H1 (cell line): ENCODE measurements around the gene CAPN14. TPM values are rescaled to one million over a fixed set of nuclear protein-coding genes. Genes with fewer than 3 reads are reported as not detected.

ENCODE experiments used
- NRF1 ChIP-seq: IDR thresholded peaks from 2 replicates; pipeline ENCODE4 v1.6.1; 2011; ENCODE audit warnings: mild to moderate bottlenecking, low read depth, low read length, improper control_type of control experiment
- SIRT6 ChIP-seq: IDR thresholded peaks from one replicate; pipeline ENCODE4 v1.7.1; 2012; ENCODE audit warnings: low read length, inconsistent platforms
- polyA plus RNA-seq, 7 experiments: library from polyadenylated mRNA; depleted of rRNA in 3 of 7; stranded (reverse) in 5 of 7; unstranded in 2 of 7; fragments of >200 nt in 5 of 7; fragments of 200-250 nt in 2 of 7; gene quantifications; 1 replicate in 5 of 7; 2 replicates in 1 of 7; 4 replicates in 1 of 7; pipeline versions ENCODE4 v1.2.1 to v1.2.3, GENCODE V29; 2011 to 2013; ENCODE audit warnings: missing spikeins in 2 of 7, mixed read lengths in 2 of 7
- total RNA-seq: library from RNA; stranded (reverse); fragmentation: NEBNext Ultra II Directional; extraction: Animal tissue kit (Norgen Biotek cat#: 25700); gene quantifications from 2 replicates; pipeline ENCODE4 v1.2.1, GENCODE V29; 2021
- TF ChIP-seq, protein P1 (sequence below): fragments of 300-600 bp; sonication (generic); IDR thresholded peaks from 2 replicates; pipeline ENCODE4 v1.7.1; 2012; ENCODE audit warnings: low read length, moderate library complexity, mild to moderate bottlenecking, inconsistent platforms; ENCODE audit not compliant: insufficient replicate concordance
- TF ChIP-seq, protein P2 (sequence below): IDR thresholded peaks from 2 replicates; pipeline ENCODE4 v1.6.1; 2011; ENCODE audit warnings: low read length, improper control_type of control experiment
- TF ChIP-seq, protein P3 (sequence below): IDR thresholded peaks from 2 replicates; pipeline ENCODE4 v1.6.1; 2012; ENCODE audit warnings: low read length, inconsistent platforms
- TF ChIP-seq, protein P4 (sequence below): IDR thresholded peaks from 2 replicates; pipeline ENCODE4 v1.6.1; 2011; ENCODE audit warnings: low read depth, mild to moderate bottlenecking, low read length; ENCODE audit not compliant: insufficient read depth

CAPN14 gene
- total and polyA plus RNA-seq, 2 of the 8 experiments (the other 6 are each of a cell fraction or from before 2014, with no cell fraction given) = 0.07 TPM; not detected in 1

DNA sequence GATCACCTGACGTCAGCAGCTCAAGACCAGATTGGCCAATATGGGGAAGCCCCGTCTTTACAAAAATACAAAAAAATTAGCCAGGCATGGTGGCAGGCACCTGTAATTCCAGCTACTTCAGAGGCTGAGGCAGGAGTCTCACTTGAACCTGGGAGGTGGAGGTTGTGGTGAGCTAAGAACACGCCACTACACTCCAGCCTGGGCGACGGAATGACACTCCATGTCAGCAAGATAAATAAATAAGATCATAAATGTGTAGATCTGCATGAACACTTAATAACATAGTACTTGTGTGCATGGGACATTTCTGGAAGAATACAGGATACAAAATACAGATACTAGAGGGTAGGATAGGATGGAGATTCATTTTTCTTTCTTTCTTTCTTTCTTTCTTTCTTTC, 25.7 kb upstream of the CAPN14 start (continued):
- TF ChIP-seq, protein P1, sequence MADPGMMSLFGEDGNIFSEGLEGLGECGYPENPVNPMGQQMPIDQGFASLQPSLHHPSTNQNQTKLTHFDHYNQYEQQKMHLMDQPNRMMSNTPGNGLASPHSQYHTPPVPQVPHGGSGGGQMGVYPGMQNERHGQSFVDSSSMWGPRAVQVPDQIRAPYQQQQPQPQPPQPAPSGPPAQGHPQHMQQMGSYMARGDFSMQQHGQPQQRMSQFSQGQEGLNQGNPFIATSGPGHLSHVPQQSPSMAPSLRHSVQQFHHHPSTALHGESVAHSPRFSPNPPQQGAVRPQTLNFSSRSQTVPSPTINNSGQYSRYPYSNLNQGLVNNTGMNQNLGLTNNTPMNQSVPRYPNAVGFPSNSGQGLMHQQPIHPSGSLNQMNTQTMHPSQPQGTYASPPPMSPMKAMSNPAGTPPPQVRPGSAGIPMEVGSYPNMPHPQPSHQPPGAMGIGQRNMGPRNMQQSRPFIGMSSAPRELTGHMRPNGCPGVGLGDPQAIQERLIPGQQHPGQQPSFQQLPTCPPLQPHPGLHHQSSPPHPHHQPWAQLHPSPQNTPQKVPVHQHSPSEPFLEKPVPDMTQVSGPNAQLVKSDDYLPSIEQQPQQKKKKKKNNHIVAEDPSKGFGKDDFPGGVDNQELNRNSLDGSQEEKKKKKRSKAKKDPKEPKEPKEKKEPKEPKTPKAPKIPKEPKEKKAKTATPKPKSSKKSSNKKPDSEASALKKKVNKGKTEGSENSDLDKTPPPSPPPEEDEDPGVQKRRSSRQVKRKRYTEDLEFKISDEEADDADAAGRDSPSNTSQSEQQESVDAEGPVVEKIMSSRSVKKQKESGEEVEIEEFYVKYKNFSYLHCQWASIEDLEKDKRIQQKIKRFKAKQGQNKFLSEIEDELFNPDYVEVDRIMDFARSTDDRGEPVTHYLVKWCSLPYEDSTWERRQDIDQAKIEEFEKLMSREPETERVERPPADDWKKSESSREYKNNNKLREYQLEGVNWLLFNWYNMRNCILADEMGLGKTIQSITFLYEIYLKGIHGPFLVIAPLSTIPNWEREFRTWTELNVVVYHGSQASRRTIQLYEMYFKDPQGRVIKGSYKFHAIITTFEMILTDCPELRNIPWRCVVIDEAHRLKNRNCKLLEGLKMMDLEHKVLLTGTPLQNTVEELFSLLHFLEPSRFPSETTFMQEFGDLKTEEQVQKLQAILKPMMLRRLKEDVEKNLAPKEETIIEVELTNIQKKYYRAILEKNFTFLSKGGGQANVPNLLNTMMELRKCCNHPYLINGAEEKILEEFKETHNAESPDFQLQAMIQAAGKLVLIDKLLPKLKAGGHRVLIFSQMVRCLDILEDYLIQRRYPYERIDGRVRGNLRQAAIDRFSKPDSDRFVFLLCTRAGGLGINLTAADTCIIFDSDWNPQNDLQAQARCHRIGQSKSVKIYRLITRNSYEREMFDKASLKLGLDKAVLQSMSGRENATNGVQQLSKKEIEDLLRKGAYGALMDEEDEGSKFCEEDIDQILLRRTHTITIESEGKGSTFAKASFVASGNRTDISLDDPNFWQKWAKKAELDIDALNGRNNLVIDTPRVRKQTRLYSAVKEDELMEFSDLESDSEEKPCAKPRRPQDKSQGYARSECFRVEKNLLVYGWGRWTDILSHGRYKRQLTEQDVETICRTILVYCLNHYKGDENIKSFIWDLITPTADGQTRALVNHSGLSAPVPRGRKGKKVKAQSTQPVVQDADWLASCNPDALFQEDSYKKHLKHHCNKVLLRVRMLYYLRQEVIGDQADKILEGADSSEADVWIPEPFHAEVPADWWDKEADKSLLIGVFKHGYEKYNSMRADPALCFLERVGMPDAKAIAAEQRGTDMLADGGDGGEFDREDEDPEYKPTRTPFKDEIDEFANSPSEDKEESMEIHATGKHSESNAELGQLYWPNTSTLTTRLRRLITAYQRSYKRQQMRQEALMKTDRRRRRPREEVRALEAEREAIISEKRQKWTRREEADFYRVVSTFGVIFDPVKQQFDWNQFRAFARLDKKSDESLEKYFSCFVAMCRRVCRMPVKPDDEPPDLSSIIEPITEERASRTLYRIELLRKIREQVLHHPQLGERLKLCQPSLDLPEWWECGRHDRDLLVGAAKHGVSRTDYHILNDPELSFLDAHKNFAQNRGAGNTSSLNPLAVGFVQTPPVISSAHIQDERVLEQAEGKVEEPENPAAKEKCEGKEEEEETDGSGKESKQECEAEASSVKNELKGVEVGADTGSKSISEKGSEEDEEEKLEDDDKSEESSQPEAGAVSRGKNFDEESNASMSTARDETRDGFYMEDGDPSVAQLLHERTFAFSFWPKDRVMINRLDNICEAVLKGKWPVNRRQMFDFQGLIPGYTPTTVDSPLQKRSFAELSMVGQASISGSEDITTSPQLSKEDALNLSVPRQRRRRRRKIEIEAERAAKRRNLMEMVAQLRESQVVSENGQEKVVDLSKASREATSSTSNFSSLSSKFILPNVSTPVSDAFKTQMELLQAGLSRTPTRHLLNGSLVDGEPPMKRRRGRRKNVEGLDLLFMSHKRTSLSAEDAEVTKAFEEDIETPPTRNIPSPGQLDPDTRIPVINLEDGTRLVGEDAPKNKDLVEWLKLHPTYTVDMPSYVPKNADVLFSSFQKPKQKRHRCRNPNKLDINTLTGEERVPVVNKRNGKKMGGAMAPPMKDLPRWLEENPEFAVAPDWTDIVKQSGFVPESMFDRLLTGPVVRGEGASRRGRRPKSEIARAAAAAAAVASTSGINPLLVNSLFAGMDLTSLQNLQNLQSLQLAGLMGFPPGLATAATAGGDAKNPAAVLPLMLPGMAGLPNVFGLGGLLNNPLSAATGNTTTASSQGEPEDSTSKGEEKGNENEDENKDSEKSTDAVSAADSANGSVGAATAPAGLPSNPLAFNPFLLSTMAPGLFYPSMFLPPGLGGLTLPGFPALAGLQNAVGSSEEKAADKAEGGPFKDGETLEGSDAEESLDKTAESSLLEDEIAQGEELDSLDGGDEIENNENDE = no peak
- TF ChIP-seq, protein P2, sequence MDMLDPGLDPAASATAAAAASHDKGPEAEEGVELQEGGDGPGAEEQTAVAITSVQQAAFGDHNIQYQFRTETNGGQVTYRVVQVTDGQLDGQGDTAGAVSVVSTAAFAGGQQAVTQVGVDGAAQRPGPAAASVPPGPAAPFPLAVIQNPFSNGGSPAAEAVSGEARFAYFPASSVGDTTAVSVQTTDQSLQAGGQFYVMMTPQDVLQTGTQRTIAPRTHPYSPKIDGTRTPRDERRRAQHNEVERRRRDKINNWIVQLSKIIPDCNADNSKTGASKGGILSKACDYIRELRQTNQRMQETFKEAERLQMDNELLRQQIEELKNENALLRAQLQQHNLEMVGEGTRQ = no peak
- TF ChIP-seq SIRT6 (no peak), NRF1 (no peak)
- TF ChIP-seq, protein P3, sequence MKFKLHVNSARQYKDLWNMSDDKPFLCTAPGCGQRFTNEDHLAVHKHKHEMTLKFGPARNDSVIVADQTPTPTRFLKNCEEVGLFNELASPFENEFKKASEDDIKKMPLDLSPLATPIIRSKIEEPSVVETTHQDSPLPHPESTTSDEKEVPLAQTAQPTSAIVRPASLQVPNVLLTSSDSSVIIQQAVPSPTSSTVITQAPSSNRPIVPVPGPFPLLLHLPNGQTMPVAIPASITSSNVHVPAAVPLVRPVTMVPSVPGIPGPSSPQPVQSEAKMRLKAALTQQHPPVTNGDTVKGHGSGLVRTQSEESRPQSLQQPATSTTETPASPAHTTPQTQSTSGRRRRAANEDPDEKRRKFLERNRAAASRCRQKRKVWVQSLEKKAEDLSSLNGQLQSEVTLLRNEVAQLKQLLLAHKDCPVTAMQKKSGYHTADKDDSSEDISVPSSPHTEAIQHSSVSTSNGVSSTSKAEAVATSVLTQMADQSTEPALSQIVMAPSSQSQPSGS = no peak
- TF ChIP-seq, protein P4, sequence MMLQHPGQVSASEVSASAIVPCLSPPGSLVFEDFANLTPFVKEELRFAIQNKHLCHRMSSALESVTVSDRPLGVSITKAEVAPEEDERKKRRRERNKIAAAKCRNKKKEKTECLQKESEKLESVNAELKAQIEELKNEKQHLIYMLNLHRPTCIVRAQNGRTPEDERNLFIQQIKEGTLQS = no peak
